K562 (cell line): ENCODE results near the gene EZH2. TPM values are rescaled to one million over a fixed set of nuclear protein-coding genes. Genes with fewer than 3 reads are reported as not detected.

ENCODE experiments used
- ATAC-seq: fragments of 200-7000 bp; cut with Tn5 transposase; 3 replicates; pipeline ENCODE4 v1.9.1; 2020; ENCODE audit warnings: moderate library complexity
- BruUV-seq: library from RNA; stranded (reverse); fragments of 400-500 nt; replicated peaks from 2 replicates; lab custom pipeline; 2021; lab: Mats Ljungman, UMichigan
- CTCF ChIA-PET: fragments of 300-600 bp; formaldehyde crosslinking; extraction: SDS; loops from one replicate; lab custom pipeline; 2021; ENCODE audit warnings: low intra/inter-chr PET ratio; lab: Yijun Ruan, JAX
- POLR2A ChIA-PET: fragments of 300-600, 350-650 bp; sonication (Branson Sonifier 250); formaldehyde crosslinking; extraction: SDS; loops from one replicate; lab custom pipeline; 2021; ENCODE audit warnings: antibody characterized with exemption, inconsistent platforms; lab: Yijun Ruan, JAX
- DNase-seq, 4 experiments: peaks; one replicate each; pipeline versions ENCODE4 v3.0.0 to v3.0.0-alpha.2; 2011 to 2018; ENCODE audit warnings: low spot score in 3 of 4, mixed read lengths in 3 of 4; ENCODE audit errors: extremely low read depth in 1 of 4
- FAIRE-seq: peaks from 2 replicates; lab custom pipeline; 2011; peaks lifted over from hg19 to GRCh38; lab: Jason Lieb, UNC
- H2AFZ ChIP-seq: 2 replicates; pipeline ENCODE4 v1.6.0; 2011; ENCODE audit warnings: low read depth, low read length, control low read depth, inconsistent platforms
- H3K27ac ChIP-seq: fragments of 200-600 bp; 3 replicates; pipeline ENCODE4 v1.8.0; 2011; ENCODE audit warnings: low read depth, mild to moderate bottlenecking, control low read depth, inconsistent platforms, low read length, moderate library complexity, mixed read lengths; ENCODE audit errors: extremely low read depth
- H3K27me3 ChIP-seq, 2 experiments: fragments of 300-600 bp in 1 of 2; 2 replicates in 1 of 2; 3 replicates in 1 of 2; pipeline versions ENCODE4 v1.6.0 to v1.8.0; 2011; ENCODE audit warnings: inconsistent platforms in 2 of 2, low read length in 2 of 2, mild to moderate bottlenecking in 1 of 2, mixed read lengths in 1 of 2, moderate library complexity in 1 of 2; ENCODE audit not compliant: control insufficient read depth in 2 of 2, insufficient read depth in 2 of 2
- H3K36me3 ChIP-seq: fragments of 300-600 bp; 3 replicates; pipeline ENCODE4 v1.8.0; 2011; ENCODE audit warnings: mild to moderate bottlenecking, low read length, inconsistent platforms; ENCODE audit not compliant: control insufficient read depth, insufficient read depth
- H3K4me1 ChIP-seq, 2 experiments: fragments of 200-600 bp in 1 of 2; replicated peaks in 1 of 2; 2 replicates in 1 of 2; 3 replicates in 1 of 2; pipeline versions ENCODE4 v1.5.1 to v1.8.0; 2011; ENCODE audit warnings: inconsistent platforms in 2 of 2, low read length in 2 of 2, mild to moderate bottlenecking in 1 of 2, mixed read lengths in 1 of 2, moderate library complexity in 1 of 2; ENCODE audit not compliant: control insufficient read depth in 2 of 2, insufficient read depth in 2 of 2
- H3K4me2 ChIP-seq: 2 replicates; pipeline ENCODE4 v1.6.1; 2011; ENCODE audit warnings: low read length, control low read depth, inconsistent platforms, mixed read lengths; ENCODE audit not compliant: insufficient read depth
- H3K4me3 ChIP-seq: fragments of 200-600 bp; sonication (generic), shearing (Covaris generic); 2 replicates; pipeline ENCODE4 v1.5.1; 2016; ENCODE audit warnings: control low read depth, inconsistent platforms
- H3K79me2 ChIP-seq: fragments of 200-600 bp; 3 replicates; pipeline ENCODE4 v1.8.0; 2011; ENCODE audit warnings: low read length, inconsistent platforms; ENCODE audit not compliant: control insufficient read depth, insufficient read depth
- H3K9ac ChIP-seq, 2 experiments: 2 replicates each; pipeline versions ENCODE4 v1.6.0 to v1.6.1; 2011; ENCODE audit warnings: low read depth in 2 of 2, low read length in 2 of 2, control low read depth in 1 of 2, inconsistent platforms in 1 of 2, mild to moderate bottlenecking in 1 of 2, mixed read lengths in 1 of 2; ENCODE audit not compliant: insufficient read depth in 1 of 2
- H3K9me1 ChIP-seq: one replicate; pipeline ENCODE4 v1.6.0; 2011; ENCODE audit warnings: inconsistent platforms, mild to moderate bottlenecking, low read length, moderate library complexity; ENCODE audit not compliant: control insufficient read depth, insufficient read depth
- H3K9me3 ChIP-seq: replicated peaks from 2 replicates; pipeline ENCODE4 v1.5.1; 2011; ENCODE audit warnings: low read depth, low read length, inconsistent platforms; ENCODE audit not compliant: control insufficient read depth, insufficient read depth
- H4K20me1 ChIP-seq: replicated peaks from 2 replicates; pipeline ENCODE4 v1.6.1; 2011; ENCODE audit warnings: low read length, inconsistent platforms, mixed read lengths; ENCODE audit not compliant: control insufficient read depth, insufficient read depth
- ELF4 ChIP-seq: fragments of 450-650 bp; formaldehyde crosslinking; IDR thresholded peaks from 2 replicates; pipeline ENCODE4 v1.4.0; 2022; ENCODE audit warnings: missing genetic modification characterization
- HCFC1 ChIP-seq: IDR thresholded peaks from 2 replicates; pipeline ENCODE4 v1.6.1; 2012; ENCODE audit warnings: low read depth, low read length, improper control_type of control experiment
- NCOA6 ChIP-seq: fragments of 450-650 bp; IDR thresholded peaks from 2 replicates; pipeline ENCODE4 v1.6.1; 2017; ENCODE audit warnings: mild to moderate bottlenecking
- ZFPM2 ChIP-seq: fragments of 250-450 bp; sonication (Bioruptor Pico); IDR thresholded peaks from 2 replicates; pipeline ENCODE4 v1.5.1; 2022; ENCODE audit warnings: mild to moderate bottlenecking
- ZNF644 ChIP-seq: fragments of 200-800 bp; sonication (Bioruptor generic); IDR thresholded peaks from 2 replicates; pipeline ENCODE4 v1.6.1; 2016; ENCODE audit warnings: low read depth, missing genetic modification characterization, missing compliant biosample characterization
- in situ Hi-C: fragments of 300-500 bp; cut with MboI; formaldehyde crosslinking; loops from 4 replicates; pipeline ENCODE4 v1.15.0; 2018; ENCODE audit warnings: inconsistent platforms, mixed read lengths
- intact Hi-C: fragments of 100-400 bp; cut with micrococcal nuclease; formaldehyde crosslinking; loops from 2 replicates; pipeline ENCODE4 v1.14.2; 2022
- polyA plus RNA-seq, 8 experiments: library from polyadenylated mRNA; depleted of rRNA in 4 of 8; stranded (reverse) in 5 of 8; unstranded in 3 of 8; fragments of >200 nt; fragmentation: Nextera tagmentation in 2 of 8; fragmentation: Illumina TruSeq in 1 of 8; extraction: Ambion mirVana in 2 of 8; extraction: Trizol in 1 of 8; gene quantifications; 2 replicates each; pipeline versions ENCODE4 v1.2.1 to v1.2.3, GENCODE V29; 2011 to 2014; ENCODE audit warnings: inconsistent platforms in 1 of 8, missing spikeins in 1 of 8
- total RNA-seq, 7 experiments: library from RNA; depleted of rRNA in 6 of 7; stranded (reverse); fragments of >200 nt in 6 of 7; fragmentation: Illumina TruSeq in 2 of 7; extraction: Trizol in 2 of 7; gene quantifications; 2 replicates each; pipeline versions ENCODE4 v1.2.1 to v1.2.3, GENCODE V29; 2011 to 2021; ENCODE audit warnings: low replicate concordance in 1 of 7
- TF ChIP-seq, protein P1 (sequence below): fragments of 250-450 bp; sonication (Bioruptor Pico); IDR thresholded peaks from 2 replicates; pipeline ENCODE4 v1.4.0; 2020; ENCODE audit warnings: mild to moderate bottlenecking, moderate library complexity
- TF ChIP-seq, protein P2 (sequence below): fragments of 450-650 bp; IDR thresholded peaks from 2 replicates; pipeline ENCODE4 v1.6.1; 2016; ENCODE audit warnings: antibody characterized with exemption
- TF ChIP-seq, protein P3 (sequence below): fragments of 250-450 bp; sonication (Bioruptor Pico); IDR thresholded peaks from 2 replicates; pipeline ENCODE4 v1.8.0; 2022; ENCODE audit warnings: moderate library complexity, mild to moderate bottlenecking, inconsistent platforms
- TF ChIP-seq, protein P4 (sequence below): fragments of 250-450 bp; sonication (Bioruptor Pico); IDR thresholded peaks from 2 replicates; pipeline ENCODE4 v1.4.0; 2020; ENCODE audit warnings: mild to moderate bottlenecking, moderate library complexity
- TF ChIP-seq, protein P5 (sequence below), 2 experiments: fragments of 450-650 bp in 1 of 2; IDR thresholded peaks; 2 replicates each; pipeline ENCODE4 v1.6.1; 2011 to 2017; ENCODE audit warnings: low read depth in 2 of 2, antibody characterized with exemption in 1 of 2, borderline replicate concordance in 1 of 2, low read length in 1 of 2, mild to moderate bottlenecking in 1 of 2, mixed read lengths in 1 of 2; ENCODE audit not compliant: control insufficient read depth in 1 of 2

The EZH2 gene
- total and polyA plus RNA-seq, 9 of the 15 experiments (the other 6 are each of a cell fraction or from before 2014, with no cell fraction given), result 48.7 to 175 (median 98.6) TPM

DNA sequence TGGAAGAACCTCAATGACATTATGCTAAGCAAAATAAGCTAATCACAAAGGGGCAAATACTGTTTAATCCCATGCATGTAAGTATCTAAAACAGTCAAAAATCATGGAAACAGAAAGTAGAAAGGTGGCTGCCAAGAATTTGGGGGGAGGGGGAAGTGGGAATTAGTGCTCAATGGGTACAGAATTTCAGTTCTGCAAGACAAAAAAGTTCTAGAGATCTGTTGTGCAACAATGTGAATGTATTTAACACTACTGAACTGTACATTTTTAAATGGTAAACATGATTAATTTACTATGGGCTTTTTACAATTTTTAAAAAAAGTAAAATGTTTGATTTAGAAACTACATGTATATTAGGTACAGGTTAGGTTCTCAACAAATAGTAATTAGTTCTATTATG is 11.9 kb downstream of the EZH2 start:
- H3K9me1 ChIP-seq, result no peaks in the 10 kb centered on the region
- H3K27me3 ChIP-seq, result no peaks in the 10 kb centered on the region
- H3K9ac ChIP-seq, result no peak overlapping the region
- ATAC-seq, result no peak
- ChIA-PET POLR2A (interaction anchor here (0.8 to 4.0 kb wide), 5 partner anchors 8 to 26 kb away, joined by 3 to 37 read pairs (median 4); partner anchors contain the start of gene EZH2), CTCF (no interaction called here)
- peaks cover 32 to 45% of the 10 kb centered on the region in 2 experiments for H3K4me1 ChIP-seq
- H3K4me3 ChIP-seq, result no peak overlapping the region
- H3K36me3 ChIP-seq, result peaks cover 26% of the 10 kb centered on the region; the same call in 2 of the 3 replicates
- H3K79me2 ChIP-seq, result peaks cover 100% of the 10 kb centered on the region
- in situ Hi-C loops, result no loop called here
- no peak for DNase-seq
- H3K27ac ChIP-seq, result no peak overlapping the region
- FAIRE-seq, result peak; percentile 52
- no peak overlapping the region for H2AFZ ChIP-seq
- intact Hi-C loops, result loop anchor here (2.0 kb wide), 1 partner anchor 15 kb away; no protein-coding TSS in a partner anchor
- no peak overlapping the region for H3K4me2 ChIP-seq
- BruUV-seq, result no TSS peak
- no peaks in the 10 kb centered on the region for H3K9me3 ChIP-seq
- H4K20me1 ChIP-seq, result peaks cover 50% of the 10 kb centered on the region
- 0 out of 2 replicates have a peak, but pooled peaks have one; percentile 22 for TF ChIP-seq ZNF644 (tag)
- no peak for TF ChIP-seq ELF4 (CRISPR knock-in tag)
- TF ChIP-seq, protein P1, sequence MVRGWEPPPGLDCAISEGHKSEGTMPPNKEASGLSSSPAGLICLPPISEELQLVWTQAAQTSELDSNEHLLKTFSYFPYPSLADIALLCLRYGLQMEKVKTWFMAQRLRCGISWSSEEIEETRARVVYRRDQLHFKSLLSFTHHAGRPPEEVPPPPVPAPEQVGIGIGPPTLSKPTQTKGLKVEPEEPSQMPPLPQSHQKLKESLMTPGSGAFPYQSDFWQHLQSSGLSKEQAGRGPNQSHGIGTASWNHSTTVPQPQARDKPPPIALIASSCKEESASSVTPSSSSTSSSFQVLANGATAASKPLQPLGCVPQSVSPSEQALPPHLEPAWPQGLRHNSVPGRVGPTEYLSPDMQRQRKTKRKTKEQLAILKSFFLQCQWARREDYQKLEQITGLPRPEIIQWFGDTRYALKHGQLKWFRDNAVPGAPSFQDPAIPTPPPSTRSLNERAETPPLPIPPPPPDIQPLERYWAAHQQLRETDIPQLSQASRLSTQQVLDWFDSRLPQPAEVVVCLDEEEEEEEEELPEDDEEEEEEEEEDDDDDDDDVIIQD (CRISPR knock-in tag), result no peak
- no peak for TF ChIP-seq HCFC1
- TF ChIP-seq, protein P2, sequence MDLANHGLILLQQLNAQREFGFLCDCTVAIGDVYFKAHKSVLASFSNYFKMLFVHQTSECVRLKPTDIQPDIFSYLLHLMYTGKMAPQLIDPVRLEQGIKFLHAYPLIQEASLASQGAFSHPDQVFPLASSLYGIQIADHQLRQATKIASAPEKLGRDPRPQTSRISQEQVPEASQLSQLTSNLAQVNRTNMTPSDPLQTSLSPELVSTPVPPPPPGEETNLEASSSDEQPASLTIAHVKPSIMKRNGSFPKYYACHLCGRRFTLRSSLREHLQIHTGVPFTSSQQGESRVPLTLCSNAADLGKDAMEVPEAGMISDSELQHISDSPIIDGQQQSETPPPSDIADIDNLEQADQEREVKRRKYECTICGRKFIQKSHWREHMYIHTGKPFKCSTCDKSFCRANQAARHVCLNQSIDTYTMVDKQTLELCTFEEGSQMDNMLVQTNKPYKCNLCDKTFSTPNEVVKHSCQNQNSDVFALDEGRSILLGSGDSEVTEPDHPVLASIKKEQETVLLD, result no peak
- no peak for TF ChIP-seq NCOA6
- TF ChIP-seq, protein P3, sequence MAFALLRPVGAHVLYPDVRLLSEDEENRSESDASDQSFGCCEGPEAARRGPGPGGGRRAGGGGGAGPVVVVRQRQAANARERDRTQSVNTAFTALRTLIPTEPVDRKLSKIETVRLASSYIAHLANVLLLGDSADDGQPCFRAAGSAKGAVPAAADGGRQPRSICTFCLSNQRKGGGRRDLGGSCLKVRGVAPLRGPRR (CRISPR knock-in tag), result no peak
- no peak for TF ChIP-seq ZFPM2 (CRISPR knock-in tag)
- TF ChIP-seq, protein P4, sequence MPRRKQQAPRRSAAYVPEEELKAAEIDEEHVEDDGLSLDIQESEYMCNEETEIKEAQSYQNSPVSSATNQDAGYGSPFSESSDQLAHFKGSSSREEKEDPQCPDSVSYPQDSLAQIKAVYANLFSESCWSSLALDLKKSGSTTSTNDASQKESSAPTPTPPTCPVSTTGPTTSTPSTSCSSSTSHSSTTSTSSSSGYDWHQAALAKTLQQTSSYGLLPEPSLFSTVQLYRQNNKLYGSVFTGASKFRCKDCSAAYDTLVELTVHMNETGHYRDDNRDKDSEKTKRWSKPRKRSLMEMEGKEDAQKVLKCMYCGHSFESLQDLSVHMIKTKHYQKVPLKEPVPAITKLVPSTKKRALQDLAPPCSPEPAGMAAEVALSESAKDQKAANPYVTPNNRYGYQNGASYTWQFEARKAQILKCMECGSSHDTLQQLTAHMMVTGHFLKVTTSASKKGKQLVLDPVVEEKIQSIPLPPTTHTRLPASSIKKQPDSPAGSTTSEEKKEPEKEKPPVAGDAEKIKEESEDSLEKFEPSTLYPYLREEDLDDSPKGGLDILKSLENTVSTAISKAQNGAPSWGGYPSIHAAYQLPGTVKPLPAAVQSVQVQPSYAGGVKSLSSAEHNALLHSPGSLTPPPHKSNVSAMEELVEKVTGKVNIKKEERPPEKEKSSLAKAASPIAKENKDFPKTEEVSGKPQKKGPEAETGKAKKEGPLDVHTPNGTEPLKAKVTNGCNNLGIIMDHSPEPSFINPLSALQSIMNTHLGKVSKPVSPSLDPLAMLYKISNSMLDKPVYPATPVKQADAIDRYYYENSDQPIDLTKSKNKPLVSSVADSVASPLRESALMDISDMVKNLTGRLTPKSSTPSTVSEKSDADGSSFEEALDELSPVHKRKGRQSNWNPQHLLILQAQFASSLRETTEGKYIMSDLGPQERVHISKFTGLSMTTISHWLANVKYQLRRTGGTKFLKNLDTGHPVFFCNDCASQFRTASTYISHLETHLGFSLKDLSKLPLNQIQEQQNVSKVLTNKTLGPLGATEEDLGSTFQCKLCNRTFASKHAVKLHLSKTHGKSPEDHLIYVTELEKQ (CRISPR knock-in tag), result no peak
- TF ChIP-seq, protein P5, sequence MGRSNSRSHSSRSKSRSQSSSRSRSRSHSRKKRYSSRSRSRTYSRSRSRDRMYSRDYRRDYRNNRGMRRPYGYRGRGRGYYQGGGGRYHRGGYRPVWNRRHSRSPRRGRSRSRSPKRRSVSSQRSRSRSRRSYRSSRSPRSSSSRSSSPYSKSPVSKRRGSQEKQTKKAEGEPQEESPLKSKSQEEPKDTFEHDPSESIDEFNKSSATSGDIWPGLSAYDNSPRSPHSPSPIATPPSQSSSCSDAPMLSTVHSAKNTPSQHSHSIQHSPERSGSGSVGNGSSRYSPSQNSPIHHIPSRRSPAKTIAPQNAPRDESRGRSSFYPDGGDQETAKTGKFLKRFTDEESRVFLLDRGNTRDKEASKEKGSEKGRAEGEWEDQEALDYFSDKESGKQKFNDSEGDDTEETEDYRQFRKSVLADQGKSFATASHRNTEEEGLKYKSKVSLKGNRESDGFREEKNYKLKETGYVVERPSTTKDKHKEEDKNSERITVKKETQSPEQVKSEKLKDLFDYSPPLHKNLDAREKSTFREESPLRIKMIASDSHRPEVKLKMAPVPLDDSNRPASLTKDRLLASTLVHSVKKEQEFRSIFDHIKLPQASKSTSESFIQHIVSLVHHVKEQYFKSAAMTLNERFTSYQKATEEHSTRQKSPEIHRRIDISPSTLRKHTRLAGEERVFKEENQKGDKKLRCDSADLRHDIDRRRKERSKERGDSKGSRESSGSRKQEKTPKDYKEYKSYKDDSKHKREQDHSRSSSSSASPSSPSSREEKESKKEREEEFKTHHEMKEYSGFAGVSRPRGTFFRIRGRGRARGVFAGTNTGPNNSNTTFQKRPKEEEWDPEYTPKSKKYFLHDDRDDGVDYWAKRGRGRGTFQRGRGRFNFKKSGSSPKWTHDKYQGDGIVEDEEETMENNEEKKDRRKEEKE (IDR thresholded peaks at IDR 0.05; ENCODE audit: borderline replicate concordance in 1 of 2, control insufficient read depth in 1 of 2, low read depth in 2 of 2, low read length in 1 of 2), result no peak
